GM18520 (cell line): ENCODE results near the gene TBL1XR1.
"Not testable (repeated sequence)": the region's sequence is repeated elsewhere in the genome, so short reads cannot be mapped to it uniquely, and the experiment has no call there.

Source experiments
- ATAC-seq: cut with Tn5 transposase; IDR thresholded peaks from one replicate; pipeline ENCODE4 v1.9.1; 2021; ENCODE audit not compliant: unreplicated experiment

Gene TBL1XR1

DNA sequence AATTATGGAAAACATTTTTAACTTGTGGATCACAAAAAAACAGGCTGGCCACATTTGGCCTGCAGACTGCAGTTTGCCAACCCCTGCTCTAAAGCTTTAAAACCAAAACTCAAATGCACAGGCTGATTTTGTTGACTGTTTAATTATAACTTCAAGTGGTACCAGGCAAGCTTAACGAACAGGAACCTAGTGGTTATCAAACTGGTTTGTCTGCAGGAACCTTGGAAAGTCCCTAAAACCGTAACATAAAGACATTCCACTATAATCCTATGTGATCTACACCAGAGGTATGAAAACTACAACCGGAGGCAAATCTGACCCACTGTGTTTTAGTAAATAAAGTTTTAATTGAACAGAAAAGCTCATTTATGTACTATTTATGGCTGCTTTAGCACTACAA, 52.4 kb downstream of the TBL1XR1 start:
- peak; percentile 55 for ATAC-seq

DNA sequence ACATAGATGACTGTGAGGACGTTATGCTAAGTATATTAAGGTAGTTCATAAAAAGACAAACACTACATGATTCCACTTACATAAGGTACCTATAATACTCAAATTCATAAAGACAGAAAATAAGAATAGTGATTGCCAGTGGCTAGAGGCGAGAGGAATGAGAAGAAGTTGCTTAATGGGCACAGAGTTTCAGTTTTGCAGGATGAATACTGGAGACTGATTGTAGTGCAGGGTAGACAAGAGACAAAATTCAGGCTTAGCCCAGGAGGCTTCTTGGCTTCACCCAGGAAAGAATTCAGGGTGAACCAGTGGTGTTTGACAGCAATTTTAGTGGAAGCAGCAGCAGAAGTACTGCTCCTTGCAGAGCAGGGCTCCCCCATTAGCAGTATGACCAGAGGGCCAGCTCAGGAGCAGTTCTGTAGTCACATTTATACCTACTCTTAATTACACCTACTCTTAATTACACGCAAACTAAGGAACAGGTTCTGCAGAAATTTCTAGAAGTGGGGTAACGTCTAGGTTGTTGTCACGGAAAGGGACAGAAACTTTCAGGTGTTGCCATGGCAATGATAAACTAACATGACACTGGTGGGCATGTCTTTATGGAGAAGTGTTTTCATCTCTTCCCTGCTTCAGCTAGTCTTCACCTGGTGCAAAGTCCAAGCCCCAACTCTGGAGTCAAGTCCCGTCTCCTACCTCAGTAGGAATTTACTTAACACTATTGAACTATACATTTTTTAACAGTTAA, 55.2 kb downstream of the TBL1XR1 start:
- no peak for ATAC-seq

DNA sequence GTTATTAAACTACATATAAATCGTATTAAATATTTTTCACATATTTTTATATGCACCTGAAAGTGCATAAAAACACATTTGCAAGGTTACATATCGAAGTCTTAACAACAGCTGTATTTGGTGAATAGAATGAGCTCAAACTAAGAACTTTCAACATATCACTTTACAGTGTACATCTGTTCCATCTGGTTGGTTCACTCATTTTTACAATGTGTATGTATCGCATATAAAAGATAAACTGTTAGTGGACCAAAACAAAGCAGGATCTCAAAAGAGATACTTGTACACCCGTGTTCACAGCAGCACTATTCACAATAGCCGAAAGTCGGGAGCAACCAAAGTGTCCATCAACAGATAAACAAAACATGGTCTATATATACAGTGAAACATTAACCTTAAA, 55.8 kb downstream of the TBL1XR1 start:
- ATAC-seq, result no peak

DNA sequence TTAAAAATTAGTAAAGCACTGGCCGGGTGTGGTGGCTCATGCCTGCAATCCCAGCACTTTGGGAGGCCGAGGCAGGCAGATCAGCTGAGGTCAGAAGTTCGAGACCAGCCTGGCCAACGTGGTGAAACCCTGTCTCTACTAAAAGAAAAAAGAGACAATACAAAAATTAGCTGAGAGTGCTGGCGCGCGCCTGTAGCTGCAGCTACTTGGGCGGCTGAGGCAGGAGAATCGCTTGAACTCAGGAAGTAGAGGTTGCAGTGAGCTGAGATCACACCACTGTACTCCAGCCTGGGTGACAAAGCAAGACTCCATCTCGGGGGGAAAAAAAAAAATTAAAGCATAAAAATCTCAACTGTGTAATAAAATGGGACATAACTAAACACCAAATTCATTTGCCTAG, 58.1 kb downstream of the TBL1XR1 start:
- ATAC-seq, result not testable (repeated sequence)

DNA sequence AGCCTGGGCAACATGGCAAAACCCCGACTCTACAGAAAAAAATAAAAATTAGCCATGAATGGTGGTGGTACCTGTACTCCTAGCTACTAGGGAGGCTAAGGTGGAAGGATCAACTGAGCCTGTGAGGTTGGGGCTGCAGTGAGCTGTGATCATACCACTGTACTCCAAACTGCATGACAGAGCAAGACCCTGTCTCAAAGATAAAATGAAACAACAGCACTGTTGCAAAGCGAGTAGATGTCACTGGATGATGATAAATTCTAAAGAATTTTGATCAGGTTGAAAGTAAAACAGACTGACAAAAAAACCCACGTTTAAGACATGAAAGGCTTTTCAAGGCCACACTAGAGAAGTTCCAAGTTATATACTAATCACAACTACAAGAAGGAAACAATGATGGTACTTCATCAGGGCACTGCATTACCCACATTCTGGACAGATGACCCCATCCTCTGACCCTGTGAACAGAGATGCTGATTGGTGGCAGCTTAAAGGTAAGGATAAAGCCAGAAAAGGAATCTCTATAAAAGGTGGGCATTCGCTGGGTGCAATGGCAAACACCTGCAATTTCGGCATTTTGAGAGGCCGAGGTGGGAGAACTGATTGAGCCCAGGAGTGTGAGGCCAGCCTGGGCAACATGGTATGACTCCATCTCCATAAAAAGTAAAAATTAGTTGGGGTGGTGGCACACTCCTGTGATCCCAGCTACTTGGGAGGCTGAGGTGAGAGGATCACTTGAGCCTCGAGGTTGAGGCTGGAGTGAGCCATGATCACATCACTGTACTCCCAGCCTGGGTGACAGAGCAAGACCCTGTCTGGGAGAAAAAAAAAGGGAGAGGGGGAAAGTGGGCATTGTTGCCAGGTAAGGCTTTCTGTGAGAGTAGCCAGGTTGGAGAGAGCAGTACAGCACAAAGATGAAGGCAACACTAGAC, 59.2 kb downstream of the TBL1XR1 start:
- ATAC-seq, result no peak

DNA sequence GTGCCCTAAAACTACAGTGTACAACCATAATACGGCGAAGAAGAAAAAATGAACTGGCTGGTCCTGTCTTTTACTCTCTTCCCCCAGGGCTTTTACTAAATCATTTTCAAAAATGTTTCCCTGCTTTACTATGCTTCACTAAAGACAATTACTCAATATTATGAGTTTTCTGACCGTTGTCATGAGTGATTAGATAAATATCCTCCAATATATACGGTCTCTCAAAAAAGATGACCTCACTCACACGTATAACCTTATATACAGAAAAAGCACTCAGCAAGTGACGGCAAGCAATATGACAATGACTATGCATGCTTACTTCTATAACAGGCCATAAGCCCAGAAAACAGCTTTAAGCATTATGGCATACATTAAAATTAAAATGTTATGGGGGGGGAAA, 60.5 kb downstream of the TBL1XR1 start:
- ATAC-seq, result no peak

DNA sequence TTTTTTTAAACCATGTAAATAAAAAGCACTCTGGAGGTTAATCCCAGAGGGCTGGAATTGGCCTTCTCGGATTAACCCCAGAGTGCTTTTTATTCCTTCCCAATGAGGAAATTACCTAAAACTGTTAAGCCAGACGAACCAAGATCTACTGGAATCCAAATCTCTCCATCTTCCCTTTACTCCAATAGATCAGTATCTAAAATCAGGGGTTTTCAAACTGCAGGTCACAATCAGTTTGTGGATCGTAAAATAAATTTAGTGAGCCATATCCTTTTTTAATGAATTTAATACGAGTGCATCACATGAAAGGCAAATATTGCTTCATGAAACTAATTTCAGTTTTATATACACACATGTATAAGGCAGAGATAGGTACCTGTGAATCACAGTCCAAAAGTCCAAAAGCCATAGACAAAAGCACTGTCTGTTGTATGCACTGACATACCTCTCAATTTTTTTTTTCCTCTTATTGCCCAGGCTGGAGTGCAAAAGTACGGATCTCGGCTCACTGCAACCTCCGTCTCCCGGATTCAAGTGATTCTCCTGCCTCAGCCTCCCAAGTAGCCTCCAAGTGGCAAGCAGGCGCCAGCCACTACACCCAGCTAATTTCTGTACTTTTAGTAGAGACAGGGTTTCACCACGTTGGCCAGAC, 61.3 kb downstream of the TBL1XR1 start:
- ATAC-seq, result no peak

DNA sequence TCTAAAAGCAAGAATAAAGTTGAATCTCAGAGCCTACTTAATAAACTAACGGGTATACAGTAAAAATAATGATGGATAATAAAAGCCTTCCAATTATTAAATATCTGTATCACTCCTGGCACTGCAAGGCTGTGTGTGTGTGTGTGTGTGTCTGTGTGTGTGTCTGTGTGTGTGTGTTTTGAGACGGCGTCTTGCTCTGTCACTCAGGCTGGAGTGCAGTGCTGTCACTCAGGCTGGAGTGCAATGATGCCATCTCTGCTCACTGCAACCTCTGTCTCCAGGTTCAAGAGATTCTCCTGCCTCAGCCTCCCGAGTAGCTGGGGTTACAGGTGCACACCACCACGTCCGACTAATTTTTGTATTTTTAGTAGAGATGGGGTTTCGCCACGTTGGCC, 62.5 kb downstream of the TBL1XR1 start:
- ATAC-seq, result no peak

DNA sequence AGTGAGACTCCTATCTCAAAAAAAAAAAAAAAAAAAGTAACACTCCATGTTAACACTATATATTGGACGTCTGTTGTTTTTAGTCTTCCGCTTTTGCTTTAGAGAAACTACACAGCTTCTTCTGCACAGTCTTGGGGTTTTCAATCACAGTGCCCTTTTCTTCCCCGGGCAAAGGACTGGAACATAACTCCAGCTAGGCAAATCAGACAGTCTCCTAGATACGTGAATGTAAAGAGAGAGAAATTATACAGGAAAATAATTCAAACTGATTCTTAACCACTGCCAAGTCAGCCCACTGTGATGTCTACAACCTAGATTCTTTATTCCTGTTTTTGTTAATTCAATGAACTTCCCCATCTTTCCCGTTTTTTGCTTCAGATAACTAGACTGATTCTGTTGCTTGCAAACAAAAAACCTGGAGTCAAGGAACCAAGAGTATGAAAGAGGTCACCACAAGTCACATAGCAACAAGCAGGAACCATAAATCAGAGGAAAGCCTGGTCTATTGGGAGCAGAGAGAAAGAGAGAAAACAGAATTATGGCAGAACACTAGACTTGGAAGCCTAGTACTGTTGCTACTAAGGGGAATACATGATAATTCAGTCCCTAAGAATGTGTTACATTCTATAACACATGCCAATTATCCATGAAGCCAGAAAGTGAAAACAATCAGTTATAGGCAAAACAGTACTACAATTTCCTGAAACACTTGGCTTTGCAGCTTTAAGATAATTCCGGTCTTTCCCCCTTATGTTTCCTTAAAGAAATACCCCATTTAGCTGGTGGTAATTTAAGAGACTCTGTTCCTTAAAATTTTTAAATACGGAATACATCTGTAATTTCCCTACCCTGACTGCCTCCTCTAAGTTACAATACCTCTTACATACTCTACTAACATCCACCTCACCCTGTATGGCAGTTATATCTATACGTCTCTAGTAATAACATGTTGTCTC, 63.1 kb downstream of the TBL1XR1 start:
- ATAC-seq, result no peak

DNA sequence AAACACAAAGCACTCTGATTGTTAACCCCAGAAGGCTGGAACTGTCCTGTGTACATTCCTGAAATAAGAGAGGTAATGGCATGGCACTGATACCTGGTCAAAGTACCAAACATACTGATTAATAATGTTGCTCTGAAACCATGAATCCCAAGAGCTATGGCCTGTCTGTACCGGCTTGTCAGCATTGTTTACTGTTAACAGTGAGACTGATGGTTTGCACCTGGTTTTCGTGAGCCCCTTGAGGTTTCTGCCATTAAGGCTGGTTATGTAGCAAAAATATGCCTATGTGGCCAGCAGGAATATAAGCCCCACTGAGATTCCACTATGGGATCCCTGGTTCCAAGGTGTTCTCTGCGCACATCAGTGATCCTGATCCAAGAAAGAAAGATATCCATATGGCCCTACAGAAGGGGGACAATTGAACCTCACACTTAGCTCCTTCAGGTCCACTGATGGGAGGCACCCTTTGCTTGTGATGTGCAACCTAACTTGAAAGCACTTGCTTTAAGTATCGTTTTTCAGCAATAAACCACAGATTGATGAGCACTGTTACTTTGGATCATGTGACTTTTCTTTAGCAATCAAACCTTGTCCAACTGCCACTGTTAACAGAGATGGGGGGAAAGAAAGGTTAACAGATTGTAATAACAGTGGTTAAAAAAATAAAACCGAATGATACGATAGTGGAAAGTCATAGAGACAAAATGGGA, 65.2 kb downstream of the TBL1XR1 start:
- ATAC-seq, result no peak

DNA sequence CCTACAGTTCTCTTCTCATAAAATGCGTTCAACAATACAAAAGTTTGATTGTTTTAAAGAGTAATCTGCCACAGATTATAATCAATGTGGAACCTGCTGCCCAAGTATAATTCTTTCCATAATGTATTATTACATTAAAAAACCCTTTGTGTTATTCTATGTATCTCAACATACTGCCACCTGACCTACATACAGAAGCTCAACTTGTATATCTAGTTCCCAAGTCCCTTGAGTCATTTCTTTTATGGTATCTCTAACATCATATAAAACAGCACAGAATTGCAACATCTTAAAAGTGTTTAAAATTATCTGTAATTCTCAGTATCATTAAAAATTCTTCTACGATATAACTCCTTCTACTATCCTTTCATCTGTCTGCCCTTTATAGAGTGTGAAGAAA, 70.3 kb downstream of the TBL1XR1 start:
- no peak for ATAC-seq

DNA sequence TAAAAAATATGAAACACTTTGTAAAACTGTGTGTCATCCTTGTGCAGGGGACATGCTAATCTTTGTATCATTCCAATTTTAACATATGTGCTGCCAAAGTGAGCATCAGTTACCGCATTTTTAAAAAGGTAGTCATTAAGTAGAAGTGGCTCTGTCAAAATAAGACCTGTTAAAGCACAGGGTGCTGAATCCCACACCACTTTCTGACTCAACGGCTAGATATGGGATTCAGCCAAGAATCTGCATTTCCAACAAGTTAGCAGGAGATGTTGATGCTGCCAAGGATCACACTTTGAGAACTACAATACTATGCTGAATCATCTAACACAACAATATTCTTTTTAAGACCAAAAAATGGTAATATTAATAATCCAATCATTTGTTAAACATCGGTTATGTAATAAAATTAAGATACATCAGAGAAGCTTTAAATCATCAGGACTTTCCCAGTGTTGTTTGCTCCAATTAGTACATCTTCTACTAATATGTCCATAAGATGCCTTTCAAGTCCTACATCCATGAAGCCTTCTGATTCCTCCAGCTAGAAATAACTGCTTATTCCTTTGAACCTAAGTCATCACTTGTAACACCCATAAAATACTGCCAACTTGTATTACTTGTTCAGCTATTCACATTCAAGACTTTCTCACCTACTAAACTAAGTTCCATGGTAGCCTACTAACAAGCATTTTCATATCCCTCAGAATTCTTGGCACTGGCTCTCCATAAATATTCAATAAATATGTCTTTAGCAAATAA, 71.1 kb downstream of the TBL1XR1 start:
- no peak for ATAC-seq

DNA sequence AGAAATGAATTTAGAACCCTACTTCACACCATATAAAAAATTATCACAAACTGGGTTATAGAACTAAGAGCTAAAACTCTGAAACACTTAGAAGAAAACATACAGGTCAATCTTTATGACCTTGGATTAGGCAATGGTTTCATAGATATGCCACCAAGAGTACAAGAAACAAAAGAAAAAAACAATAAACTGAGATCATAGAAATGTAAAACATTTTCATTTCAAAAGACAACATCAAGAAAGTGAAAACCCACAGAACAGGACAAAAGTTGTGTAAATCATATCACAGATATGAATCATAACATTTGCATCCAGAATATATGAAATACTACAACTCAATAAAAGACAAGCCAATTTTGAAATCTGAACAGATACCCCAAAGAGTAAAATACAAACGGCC, 72.4 kb downstream of the TBL1XR1 start:
- no peak for ATAC-seq

DNA sequence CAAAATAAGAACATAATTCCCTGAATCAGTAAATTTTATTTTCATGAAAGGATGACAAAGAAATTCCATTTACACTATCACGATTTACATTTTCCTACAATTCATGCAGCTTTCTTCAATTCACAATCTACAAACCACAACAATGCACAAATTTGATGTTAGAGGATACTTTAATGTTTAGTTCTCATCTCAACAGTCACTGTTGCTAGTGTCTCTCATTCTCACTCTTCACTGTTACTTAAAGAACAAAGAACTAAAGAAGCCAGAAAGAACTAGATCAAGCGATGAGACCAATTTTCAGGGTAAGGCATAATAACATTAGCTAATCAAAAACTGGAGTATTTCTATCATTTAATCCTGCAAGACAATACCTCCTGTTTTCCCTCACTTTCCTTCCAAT, 73.5 kb downstream of the TBL1XR1 start:
- ATAC-seq, result no peak

DNA sequence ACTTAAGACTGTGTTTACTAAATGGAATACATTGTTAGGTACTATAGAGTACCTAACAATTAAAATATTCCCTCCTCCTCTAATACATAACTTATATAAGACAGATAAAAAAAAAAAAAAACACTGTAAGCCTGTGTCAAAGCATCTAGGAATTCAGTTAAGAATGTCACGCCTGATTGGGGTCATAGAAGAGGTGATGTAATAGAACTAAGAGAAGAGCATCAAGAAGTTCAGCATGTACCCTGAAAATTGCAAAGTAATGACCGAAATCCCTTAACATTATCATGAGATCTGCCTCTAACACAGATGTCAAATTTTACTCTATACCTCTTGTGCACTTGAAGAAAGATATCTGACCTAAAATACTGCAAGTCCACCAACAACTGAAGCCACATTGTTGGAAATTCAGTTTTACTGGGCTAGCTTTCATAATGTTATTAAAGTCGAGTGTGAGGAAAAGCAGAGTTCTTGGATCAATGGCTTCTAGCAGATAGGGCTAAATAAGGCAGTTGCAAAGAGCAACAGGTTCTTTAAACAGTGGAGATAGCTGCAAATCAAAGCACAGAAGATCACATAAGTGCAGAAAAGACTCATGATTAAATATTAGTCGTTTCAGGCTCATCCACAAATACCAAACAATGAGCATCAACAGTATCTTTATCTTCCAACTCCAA, 75.0 kb downstream of the TBL1XR1 start:
- no peak for ATAC-seq

DNA sequence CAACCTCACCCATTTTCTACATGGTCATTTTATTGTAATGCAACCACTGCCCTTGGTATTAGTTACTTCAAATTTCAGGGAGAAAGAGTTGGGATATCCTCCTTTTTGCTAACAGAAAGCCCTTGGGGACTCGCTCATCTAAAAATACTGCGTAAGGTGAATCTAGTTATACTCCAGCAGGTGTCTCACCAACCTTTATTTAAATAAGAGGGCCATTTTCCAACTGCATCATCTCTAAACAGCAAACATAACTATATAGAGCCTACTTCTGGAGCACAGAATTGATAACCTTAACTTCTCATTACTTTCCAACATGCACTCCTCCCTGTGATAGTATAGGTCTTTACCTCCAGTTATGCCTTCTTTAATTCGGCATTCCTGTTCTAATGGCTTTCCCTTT, 77.5 kb downstream of the TBL1XR1 start:
- no peak for ATAC-seq

DNA sequence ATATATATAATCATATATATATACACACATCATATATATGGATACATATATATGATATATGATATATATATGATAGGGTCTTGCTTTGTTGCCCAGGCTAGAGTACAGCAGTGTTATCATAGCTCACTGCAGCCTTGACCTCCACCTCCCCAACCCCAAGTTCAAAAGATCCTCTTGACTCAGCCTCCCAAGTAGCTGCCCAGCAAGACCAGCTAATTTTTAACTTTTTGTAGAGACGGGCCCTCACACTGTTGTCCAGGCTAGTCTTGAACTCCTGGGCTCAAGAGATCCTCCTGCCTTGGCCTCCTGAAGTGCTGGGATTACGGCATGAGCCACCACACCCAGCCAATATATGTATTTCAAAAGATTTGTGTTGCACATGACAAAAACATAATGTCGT, 83.0 kb downstream of the TBL1XR1 start:
- ATAC-seq, result no peak

DNA sequence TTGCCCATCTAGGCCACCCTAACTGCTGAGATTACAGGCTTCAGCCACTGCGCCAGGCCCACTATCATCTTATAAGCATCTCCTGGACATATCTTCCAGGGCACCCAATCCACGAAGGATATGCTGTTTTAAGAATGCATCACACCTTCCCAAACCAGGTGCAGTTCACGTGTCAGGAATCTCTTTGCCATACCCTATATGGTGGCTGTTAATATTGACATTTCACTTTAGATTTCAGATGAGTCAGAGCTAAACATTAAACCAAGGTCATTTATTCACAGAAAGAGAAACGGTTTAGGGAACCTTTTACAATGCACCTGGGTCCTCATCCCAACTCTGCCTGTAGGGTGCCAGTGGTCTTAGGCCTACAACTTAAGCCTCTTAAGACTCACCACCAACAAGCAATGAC, 85.7 kb downstream of the TBL1XR1 start:
- ATAC-seq, result no peak

DNA sequence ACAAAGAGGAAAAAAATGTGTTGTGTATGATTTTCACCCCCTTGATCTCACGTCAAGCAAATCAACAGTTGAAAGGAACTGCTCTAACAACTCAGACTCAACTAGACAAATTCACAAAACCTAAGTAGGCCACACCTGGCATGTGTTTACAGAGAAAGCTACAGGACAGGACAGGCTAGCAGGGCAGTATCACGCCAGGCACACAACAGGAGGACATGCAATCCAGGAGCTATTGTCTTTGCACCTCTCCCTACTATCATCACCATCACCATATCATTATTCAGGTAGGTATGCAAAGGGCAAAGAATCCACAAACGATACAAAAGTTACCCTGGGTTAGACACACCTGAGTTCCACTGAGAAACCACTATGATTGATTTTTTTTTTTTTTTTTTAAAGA, 86.4 kb downstream of the TBL1XR1 start:
- ATAC-seq, result no peak
